Measurements from ENCODE around the gene GBP2.

GBP2 gene

DNA sequence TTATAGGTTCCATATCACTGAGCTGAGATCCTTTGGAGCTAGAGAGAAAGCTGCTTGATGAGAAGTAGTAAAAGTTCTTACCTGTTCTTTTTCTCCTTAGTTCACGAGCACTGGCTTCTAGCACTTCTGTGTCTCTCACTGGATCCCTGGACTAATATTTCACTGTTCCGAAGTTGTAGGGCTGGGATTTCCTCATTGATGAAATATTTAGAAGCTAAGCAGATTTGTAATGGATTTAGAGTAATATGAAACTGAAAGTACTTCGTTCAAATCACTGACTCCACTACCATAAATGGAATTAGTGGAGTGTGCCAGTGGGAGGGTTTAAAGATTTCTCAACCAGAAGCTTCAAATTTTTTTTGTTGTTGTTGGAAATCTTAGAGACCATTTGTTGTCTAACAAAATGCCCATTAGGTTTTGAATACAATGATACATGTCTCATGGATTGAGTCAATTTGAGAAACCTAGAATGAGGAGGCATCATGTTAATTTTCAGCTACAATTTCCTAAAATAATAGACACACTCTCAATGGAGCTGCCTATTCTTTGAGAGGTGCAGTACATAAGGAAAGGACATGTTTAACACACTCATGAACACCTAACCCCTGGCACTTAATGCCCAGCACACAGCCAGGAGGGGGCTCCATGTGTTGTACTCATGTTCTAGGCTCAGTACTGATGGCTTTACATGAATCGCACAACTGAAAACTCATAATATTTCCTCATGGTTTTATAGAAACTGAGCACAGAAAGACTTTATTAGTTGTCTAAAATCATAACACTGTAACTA is 60.6 kb downstream of the GBP2 start, which contains the start of gene GBP1:
Gene GBP1, minus strand, starts transcription at position 130 of the 790 bp plus-strand sequence. CDS start 1,974 bp downstream, outside the sequence.
- DNase-seq (ENCODE audit: low read depth) = peak; percentile 94

DNA sequence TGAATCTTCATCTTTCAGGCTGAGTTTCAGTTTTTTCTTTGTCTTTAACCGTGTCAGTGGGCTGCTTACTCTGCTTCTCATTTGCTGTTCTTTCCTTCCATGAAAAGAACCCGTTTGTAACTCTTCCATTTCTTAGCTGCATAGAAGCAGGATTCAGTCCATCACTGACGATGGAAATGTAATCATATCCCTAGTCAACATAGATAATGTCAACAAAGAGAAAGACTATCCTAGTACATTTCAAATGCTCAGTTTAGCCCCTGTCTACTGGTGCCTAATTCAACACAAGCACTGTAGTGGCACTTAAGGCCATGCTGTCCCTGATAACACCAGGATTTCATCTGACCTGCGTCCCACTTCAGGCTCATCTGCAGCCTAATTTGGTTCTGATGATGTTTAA is 61.3 kb downstream of the GBP2 start:
- peak; percentile 15 for DNase-seq (ENCODE audit: low read depth)

DNA sequence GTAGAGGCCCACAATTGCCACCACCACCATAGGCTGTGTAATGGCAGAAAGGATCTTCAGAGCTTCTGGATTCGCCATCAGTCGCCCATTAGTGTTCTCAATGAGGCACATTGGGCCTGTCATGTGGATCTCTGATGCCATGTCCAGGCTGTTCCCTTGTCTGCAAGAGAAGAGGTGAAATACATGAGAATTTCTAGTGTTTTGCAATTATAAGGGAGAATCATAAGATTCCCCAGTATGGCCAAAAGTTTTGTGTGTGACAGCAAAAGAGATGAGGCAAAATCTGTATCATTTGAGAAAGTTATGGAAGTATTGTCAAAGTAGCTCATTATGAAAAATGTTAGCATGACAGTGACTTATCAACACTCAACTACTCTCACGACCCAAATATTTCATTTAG is 62.8 kb downstream of the GBP2 start:
- DNase-seq (ENCODE audit: low read depth) = no peak

DNA sequence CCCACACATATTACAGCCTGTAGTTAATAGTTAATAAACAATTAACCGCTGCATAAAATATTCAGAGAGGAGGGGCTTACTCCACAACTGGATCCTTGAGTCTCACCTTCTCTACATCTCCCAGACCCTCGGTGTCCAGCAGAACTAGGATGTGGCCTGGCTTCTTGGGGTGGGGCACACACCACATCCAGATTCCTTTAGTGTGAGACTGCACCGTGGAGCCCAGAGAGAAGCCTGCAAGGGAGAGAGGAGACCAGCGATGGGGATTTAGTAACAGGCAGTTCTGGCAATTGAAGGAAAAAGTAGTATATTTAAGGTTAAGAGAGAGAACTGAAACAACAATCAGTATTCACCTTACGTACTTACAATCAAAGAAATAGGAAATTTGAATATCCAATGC is 65.8 kb downstream of the GBP2 start:
- peak; percentile 19 for DNase-seq (ENCODE audit: low read depth)

Data from amniotic epithelial cell (primary cell).